Kidney epithelial cell (primary cell): ENCODE results near the gene BSDC1. TPM values are rescaled to one million over a fixed set of nuclear protein-coding genes. Genes with fewer than 3 reads are reported as not detected.

Source experiments
- DNase-seq: peaks from one replicate; pipeline ENCODE4 v3.0.0-alpha.2; 2010; ENCODE audit warnings: low read depth
- H3K27me3 ChIP-seq: 2 replicates; pipeline ENCODE4 v1.6.0; 2011; ENCODE audit warnings: low read length; ENCODE audit not compliant: control insufficient read depth, insufficient read depth
- H3K36me3 ChIP-seq: 2 replicates; pipeline ENCODE4 v1.5.1; 2011; ENCODE audit warnings: low read length; ENCODE audit not compliant: control insufficient read depth, insufficient read depth
- H3K4me3 ChIP-seq: 2 replicates; pipeline ENCODE4 v1.5.1; 2011; ENCODE audit warnings: low read depth, mild to moderate bottlenecking, control low read depth, low read length
- total RNA-seq: library from RNA; depleted of rRNA; stranded (reverse); fragments of >200 nt; gene quantifications from 2 replicates; pipeline ENCODE4 v1.2.3, GENCODE V29; 2015
- TF ChIP-seq, protein P1 (sequence below): IDR thresholded peaks from 2 replicates; pipeline ENCODE4 v1.5.1; 2011; ENCODE audit warnings: mild to moderate bottlenecking, moderate library complexity, low read length, control low read depth, inconsistent platforms; ENCODE audit not compliant: insufficient read depth, poor library complexity, severe bottlenecking

The BSDC1 gene
- total RNA-seq, 1 donor from 2014 or later, result 81.6 TPM

DNA sequence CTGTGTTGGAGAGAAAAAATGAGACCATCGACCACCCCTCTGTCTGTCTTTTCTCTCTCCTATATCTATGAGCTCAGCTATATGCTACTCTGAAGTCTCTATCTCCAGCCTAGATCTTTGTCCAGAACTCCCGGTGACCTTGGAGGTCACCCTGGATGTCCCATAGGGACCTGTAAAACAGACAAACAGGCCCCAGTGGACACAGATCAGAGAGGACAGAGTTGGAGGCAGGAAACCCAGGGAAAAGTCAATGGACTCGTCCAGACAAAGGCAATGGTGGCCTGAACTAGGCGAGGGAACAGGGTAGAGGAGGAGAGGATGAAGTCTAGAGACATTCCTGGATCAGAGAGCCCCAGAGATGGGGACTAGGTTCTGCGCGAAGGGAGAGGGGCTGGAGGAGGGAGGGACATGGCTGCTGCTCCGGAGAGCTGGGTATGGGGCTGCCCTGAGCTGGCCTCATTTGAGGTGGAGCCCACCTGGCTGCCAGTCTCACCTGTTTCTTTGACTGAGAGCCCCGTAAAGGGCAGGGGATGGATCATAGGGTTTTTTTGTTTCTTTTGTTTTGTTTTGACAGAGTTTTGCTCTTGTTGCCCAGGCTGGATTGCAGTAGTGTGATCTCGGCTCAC is 47.6 kb downstream of the BSDC1 start:
- no peaks in the 10 kb centered on the region for H3K27me3 ChIP-seq
- H3K36me3 ChIP-seq, result no peaks in the 10 kb centered on the region
- TF ChIP-seq, protein P1, sequence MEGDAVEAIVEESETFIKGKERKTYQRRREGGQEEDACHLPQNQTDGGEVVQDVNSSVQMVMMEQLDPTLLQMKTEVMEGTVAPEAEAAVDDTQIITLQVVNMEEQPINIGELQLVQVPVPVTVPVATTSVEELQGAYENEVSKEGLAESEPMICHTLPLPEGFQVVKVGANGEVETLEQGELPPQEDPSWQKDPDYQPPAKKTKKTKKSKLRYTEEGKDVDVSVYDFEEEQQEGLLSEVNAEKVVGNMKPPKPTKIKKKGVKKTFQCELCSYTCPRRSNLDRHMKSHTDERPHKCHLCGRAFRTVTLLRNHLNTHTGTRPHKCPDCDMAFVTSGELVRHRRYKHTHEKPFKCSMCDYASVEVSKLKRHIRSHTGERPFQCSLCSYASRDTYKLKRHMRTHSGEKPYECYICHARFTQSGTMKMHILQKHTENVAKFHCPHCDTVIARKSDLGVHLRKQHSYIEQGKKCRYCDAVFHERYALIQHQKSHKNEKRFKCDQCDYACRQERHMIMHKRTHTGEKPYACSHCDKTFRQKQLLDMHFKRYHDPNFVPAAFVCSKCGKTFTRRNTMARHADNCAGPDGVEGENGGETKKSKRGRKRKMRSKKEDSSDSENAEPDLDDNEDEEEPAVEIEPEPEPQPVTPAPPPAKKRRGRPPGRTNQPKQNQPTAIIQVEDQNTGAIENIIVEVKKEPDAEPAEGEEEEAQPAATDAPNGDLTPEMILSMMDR, result no peak
- no peak overlapping the region for H3K4me3 ChIP-seq
- no peak for DNase-seq

GRCh38 chr1:32345289-32345827 is 48.9 kb downstream of the BSDC1 start:
- no peak overlapping the region for H3K4me3 ChIP-seq
- no peaks in the 10 kb centered on the region for H3K36me3 ChIP-seq
- TF ChIP-seq, protein P1, result no peak
- H3K27me3 ChIP-seq, result no peaks in the 10 kb centered on the region
- no peak for DNase-seq

GRCh38 chr1:32342704-32343103 is 51.5 kb downstream of the BSDC1 start:
- Histone ChIP-seq H3K4me3 (no peak overlapping the region), H3K27me3 (no peaks in the 10 kb centered on the region), H3K36me3 (no peaks in the 10 kb centered on the region)
- no peak for DNase-seq
- TF ChIP-seq, protein P1, result no peak

DNA sequence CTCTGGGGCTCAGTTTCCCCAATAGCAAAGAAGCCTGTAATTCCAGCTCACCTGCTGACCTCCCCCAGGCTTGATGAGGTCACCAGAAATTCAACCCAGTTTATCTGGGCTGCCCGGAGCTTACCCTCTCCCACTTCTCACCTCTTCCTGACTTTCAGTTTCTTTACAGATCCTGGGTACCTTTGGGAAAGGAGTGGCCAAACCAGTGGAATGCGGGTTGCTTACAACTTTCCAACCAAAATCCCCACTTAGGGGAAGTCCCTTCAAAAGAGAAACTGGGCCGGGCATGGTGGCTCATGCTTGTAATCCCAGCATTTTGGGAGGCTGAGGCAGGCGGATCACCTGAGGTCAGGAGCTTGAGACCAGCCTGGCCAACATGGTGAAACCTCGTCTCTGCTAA is 52.3 kb downstream of the BSDC1 start:
- Histone ChIP-seq H3K36me3 (no peaks in the 10 kb centered on the region), H3K4me3 (no peak overlapping the region), H3K27me3 (no peaks in the 10 kb centered on the region)
- TF ChIP-seq, protein P1, result no peak
- DNase-seq, result no peak

DNA sequence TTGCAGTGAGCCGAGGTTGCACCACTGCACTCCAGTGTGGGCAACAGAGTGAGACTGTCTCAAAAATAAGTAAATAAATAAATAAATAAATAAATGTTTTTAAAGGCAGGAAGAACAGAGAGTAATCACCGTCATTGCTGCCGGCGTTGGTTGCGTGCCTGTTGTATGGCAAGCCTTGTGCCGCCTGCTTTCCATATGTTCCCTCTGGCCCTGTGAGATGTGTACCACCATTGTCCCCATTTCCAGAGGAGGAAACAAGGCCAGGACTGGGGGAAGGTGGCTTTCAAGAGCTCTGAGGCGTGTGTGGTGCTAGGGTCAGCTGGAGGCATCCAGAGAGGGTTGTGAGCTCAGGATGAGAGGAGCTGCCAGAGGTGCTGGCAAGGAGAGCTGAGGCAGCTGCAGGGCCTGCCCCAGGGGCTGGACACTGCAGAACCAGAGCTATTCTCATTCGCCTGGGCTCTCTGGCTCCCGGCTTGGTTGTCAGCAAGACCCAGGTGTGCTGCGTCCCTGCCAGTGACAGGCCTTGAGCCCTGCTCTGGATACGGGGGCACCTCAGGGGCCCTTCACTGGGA is 53.0 kb downstream of the BSDC1 start:
- no peak for DNase-seq
- Histone ChIP-seq H3K36me3 (no peaks in the 10 kb centered on the region), H3K27me3 (no peaks in the 10 kb centered on the region), H3K4me3 (no peak overlapping the region)
- TF ChIP-seq, protein P1, result no peak
